GM03348 (cell line): ENCODE data around the gene DYNLRB2.

ENCODE experiments used
- DNase-seq: peaks from one replicate; pipeline ENCODE4 v3.0.0; 2012; ENCODE audit warnings: low spot score

Gene DYNLRB2

DNA sequence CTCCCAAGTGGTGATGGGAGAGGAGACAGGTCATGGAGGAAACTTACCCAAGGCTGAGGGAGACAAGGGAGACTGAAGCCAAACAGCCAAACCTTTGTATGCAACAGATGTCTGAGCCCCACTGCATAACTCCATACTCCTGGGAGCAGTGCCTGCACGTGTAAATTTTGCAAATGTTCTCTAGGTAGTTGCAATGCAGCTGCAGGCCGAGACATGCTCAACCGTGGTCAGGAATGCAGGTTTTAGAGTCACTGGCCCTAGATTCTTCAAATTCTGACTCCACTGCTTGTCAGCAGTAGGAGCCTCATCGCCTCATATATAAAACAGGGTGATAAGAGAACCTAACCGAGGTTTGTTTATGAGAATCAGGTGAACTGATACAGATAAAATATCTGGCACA, 11.5 kb downstream of the DYNLRB2 start:
- no peak for DNase-seq

DNA sequence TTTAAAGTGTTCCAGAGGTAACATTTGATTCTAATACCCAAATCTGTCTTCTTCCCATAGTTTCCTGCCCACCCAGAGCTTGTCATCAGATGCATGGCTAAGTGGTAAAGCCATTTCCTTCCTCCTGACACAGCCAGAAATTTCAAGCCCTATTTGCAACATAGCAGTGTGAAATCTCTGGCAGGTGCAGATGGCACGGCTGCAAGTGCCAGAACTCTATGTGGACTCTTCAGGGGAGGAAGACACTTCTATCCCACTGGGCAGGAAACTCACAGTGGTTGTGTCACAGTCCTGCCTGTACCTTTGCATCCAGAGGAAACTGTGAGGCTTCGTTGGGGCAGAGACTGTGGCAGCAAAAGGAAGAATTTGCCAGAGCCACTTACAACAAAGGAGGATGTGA, 13.2 kb downstream of the DYNLRB2 start:
- no peak for DNase-seq

GRCh38 chr16:80556481-80556880, 15.7 kb downstream of the DYNLRB2 start:
- no peak for DNase-seq

- DNase-seq, result no peak
Measured at GRCh38 chr16:80557037-80557436, 16.2 kb downstream of the DYNLRB2 start.

DNA sequence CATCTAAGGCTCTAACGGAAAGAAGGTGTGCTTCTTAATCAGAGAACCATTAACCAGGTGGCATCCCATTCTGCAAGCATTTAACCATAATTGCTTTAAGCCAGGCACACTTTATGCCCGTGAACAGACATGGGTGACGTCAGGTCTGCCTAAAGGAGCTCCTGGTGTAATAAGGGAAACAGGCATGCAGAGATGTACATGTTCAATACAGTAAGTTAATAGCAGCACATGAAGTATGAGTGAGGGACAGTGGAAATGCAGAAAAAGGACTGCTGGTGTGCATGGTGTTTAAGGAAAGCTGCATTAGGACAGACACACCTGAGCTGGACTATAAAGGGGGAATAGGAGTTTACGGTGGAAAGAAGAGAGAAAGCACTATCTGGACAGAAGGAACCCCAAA, 18.6 kb downstream of the DYNLRB2 start:
- no peak for DNase-seq

- DNase-seq, result no peak
Measured at GRCh38 chr16:80563066-80563465, 22.3 kb downstream of the DYNLRB2 start.

DNA sequence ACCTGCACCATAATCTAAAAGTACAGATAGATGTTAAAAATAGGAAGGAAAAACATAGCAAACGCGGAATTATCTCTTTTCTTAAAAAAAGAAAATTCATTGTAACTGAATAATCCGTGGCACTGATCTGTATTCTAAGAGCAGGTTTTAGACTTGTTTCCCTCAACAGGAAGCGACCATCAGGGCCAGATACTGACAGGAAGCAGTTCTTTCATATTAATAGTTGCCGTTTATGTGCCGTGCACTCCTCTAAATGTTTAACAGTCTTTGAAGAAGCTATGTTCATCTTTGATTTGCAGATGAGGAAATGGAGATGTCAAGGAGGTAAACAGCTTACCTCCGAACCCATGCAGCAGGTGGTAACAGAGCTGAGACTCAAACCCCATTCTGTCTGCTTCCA, 23.6 kb downstream of the DYNLRB2 start:
- DNase-seq, result no peak

DNA sequence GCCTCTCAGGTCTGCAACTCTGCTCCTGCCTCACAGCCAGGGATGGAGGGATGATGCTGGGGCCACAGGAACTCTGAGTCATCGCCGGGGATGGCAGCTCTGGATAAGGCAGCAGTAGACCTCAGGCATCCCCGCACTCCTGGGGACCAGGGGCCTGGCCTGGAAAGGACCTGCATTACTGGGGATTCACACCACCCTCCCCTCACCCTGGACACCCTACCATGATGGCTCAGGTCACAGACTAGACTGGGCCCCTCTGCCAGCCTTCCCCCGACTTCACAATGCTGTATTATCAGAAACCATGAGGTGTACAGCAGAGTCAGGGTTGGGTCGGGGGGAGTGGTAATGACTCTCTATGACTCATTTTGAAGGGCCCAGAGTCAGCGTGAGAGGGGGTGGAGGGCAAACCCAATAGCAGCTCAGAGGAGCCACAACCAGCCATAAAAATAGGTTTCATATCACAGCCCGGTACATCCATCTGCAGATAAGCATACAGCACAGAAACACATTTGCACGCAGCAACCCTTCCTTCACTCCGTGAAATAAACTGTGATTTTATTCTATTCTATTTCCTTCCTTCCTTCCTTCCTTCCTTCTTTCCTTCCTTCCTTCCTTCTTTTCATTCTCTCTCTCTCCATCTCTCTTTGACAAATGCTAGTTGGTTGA, 28.8 kb downstream of the DYNLRB2 start:
- DNase-seq, result peak; percentile 17

DNA sequence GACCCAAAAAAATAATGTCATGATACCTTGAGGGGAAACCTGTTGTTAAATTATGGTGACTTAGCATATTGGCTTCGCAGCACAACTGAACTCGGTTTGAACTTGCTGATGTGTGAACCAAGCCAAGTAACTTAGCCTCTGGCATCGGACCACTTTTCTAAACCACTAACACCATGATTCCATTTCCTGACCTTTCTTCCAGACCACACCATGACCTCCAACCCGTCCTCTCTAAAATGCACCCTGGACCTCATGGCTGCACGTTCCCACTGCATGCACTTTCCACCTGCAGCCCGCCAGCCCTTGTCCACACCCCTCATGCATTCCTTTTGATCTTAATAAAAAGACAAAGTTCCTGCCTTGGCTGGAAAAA, 29.3 kb downstream of the DYNLRB2 start:
- no peak for DNase-seq

DNA sequence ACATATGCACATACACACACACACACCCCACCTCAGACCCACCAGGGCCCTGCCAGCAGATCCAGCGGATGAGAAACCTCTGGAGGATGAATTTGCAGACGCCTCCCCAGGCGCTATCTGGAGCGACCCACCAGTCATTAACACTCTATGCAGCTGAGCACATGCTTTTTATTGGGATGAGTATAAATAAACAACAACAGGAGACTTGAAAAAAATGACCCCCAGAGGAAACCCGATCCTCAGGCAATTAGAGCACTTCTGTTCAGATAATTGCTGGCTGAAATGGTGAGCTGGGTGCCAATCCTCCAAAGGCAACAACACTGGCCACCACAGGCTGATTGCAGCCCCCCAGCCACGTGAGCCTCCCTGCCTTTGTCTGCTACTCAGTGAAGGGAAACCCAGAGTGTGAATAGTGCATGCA, 32.9 kb downstream of the DYNLRB2 start:
- DNase-seq, result no peak

GRCh38 chr16:80576343-80576912, 35.6 kb downstream of the DYNLRB2 start:
- DNase-seq, result no peak

GRCh38 chr16:80577485-80578280, 36.9 kb downstream of the DYNLRB2 start:
- no peak for DNase-seq

GRCh38 chr16:80580109-80580832, 39.5 kb downstream of the DYNLRB2 start:
- peak; percentile 12 for DNase-seq

DNA sequence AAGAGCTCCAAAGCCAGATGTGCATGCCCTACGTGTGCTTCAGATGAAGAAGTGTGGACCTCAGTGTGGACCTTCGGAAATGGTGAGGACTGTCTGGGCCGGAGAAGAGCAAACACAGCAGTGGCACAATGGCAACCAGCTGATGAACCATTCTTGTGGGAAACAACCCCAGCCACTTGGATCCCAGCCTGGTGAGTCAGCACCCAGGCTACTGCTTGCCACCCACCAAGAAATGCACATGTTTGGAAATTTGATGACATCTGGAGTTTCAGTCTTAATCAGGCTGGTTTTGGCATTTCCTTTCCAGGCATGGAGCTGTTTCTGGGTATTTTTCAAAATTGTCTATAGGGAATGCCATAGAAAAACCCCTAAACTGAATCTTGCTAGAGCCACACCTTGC, 42.7 kb downstream of the DYNLRB2 start:
- DNase-seq, result peak; percentile 60

GRCh38 chr16:80585764-80586163, 45.0 kb downstream of the DYNLRB2 start:
- no peak for DNase-seq

DNA sequence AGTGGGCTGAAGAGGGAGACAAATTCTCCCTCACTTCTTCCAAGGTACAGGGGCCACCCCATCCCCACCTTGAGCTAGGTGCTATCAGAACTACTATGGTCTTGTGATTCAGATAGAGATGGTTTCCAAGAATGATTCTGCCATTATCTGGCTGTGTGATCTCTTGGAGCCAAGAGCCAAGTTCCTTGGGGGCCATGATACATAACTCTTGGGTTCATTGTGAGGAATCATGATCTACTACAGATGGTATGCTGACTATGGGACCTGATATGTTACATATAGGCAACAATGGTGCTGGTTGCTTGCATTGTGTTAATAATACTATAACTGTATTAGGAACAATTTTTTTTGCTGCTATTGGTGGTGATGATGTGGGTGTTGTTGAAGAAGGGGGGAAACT, 45.7 kb downstream of the DYNLRB2 start:
- no peak for DNase-seq

- no peak for DNase-seq
Measured at GRCh38 chr16:80587071-80587470, 46.3 kb downstream of the DYNLRB2 start.

GRCh38 chr16:80591071-80591915, 50.5 kb downstream of the DYNLRB2 start:
- no peak for DNase-seq

DNA sequence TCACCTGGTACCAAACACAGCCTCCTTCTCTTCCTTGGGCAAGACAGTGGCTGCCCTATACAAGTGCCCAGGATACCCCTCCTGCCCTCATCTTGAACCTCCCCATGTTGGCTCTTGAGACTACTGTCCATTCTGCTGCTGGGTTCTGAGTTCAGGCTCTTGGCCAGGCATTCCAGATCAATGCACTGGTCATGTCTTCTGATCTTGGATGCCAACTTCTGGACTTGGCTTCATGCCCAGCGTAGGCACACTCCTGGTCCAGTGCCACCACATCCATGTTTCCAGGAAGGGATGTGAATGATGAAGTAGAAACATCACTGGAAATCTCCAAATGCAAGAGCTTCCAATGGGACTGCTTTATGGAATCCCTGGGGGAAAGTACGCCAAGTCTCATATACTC, 51.5 kb downstream of the DYNLRB2 start:
- DNase-seq, result no peak

GRCh38 chr16:80594756-80595155, 54.0 kb downstream of the DYNLRB2 start:
- no peak for DNase-seq

DNA sequence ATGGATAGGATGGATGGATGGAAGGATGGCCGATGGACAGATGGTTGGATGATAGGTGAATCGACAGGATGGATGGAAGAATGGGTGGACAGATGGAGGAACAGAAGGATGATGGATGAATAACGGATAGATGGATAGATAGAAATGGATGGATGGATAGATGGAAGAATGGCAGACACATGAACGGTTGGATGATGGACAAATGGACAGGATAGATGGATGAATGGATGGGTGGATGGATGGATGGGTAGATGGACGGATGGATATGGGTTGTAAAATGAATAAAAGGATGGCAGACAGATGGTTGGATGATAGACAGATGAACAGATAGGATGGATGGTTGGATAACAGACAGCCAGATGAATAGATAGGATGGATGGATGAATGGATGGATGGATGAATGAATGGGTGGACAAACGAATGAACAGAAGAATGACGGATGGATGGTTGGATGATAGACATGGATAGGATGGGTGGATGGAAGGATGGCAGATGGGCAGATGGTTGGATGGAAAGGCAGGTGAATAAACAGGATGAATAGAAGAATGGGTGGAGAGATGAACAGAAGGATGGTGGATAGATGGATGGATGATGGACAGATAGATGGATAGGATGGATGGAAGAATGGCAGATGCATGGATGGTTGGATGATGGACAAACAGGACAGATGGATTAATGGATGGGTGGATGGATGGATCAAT, 55.9 kb downstream of the DYNLRB2 start:
- DNase-seq, result no peak
